ENCODE measurements around the gene ABCG1.

Gene ABCG1

GRCh38 chr21:42255825-42256224 lies 36.9 kb downstream of the ABCG1 start:
- TF ChIP-seq CTCF (IDR thresholded peaks at IDR 0.05; ENCODE audit: insufficient read depth, low read depth, low read length, missing control alignments), result no peak
- H3K4me3 ChIP-seq (ENCODE audit: low read depth, low read length), result no peak overlapping the region
- DNase-seq (ENCODE audit: low read depth), result no peak

GRCh38 chr21:42256316-42256715 lies 37.4 kb downstream of the ABCG1 start:
- TF ChIP-seq CTCF (IDR thresholded peaks at IDR 0.05; ENCODE audit: insufficient read depth, low read depth, low read length, missing control alignments), result no peak
- no peak for DNase-seq (ENCODE audit: low read depth)

DNA sequence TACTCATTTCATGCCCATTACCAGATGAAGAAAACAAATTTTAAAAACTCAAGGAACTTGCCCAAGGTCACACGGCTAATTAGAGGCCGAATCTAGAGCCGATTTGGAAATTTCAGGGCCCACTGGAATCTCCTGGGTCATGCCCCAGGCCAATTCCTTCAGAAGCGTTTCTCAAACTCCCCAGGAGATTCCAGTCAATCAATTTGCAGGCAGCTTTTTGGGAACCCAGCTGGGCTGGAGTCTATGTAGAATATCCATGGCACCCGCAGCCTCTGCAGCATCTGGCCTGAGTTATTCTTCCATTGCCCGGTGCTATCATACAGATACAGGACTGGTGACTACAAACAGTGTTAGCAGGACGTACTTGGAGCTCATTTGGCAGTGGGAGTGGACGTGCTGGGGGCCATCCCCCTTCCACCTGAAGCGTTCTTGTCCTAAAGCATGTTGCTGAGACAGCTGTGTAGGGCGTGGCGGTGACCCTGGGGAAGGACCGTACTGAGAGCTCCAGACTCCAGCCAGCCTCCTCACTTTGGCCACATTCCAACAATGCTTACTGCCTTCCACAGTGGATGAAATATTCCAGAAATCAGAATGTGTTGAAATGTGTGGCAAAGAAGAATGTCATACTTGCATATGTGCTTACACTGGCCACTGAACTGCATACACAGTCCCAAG lies 38.3 kb downstream of the ABCG1 start:
- no peak overlapping the region for H3K4me3 ChIP-seq (ENCODE audit: low read depth, low read length)
- DNase-seq (ENCODE audit: low read depth), result no peak
- TF ChIP-seq CTCF (IDR thresholded peaks at IDR 0.05; ENCODE audit: insufficient read depth, low read depth, low read length, missing control alignments), result no peak

More at GRCh38 chr21:42256316-42256715, 37.4 kb downstream of the ABCG1 start:
- no peak overlapping the region for H3K4me3 ChIP-seq (ENCODE audit: low read depth, low read length)

- no peak overlapping the region for H3K4me3 ChIP-seq (ENCODE audit: low read depth, low read length)
- TF ChIP-seq CTCF (IDR thresholded peaks at IDR 0.05; ENCODE audit: insufficient read depth, low read depth, low read length, missing control alignments), result peak; percentile 90
Observed at GRCh38 chr21:42258150-42258884, 39.4 kb downstream of the ABCG1 start.

DNA sequence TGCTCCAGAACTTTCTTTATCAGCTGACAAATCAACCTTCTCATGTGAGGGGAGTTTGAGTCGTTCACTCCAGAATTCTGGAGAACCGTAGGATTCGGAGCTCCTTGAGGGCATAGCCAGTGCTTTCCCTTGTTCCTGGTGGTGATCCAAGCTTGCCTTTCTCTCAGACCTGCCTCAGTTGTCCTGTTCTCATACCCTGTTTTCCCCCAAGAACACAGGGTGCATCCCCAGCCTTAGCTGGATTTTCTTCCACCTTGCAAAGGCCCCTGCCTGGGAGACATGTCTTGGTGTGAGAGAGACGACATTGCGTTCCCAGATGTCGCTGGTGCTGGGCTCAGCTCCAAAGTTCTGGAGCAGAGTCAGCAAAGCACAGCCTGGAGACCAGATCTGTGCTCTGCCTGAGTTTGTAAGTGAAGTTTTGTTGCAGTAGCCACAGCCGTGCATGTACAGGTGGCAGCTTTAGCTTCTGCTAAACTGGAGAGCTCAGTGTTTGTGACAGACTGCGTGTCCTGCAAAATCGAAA lies 40.0 kb downstream of the ABCG1 start:
- TF ChIP-seq CTCF (IDR thresholded peaks at IDR 0.05; ENCODE audit: insufficient read depth, low read depth, low read length, missing control alignments), result no peak
- DNase-seq (ENCODE audit: low read depth), result no peak
- no peak overlapping the region for H3K4me3 ChIP-seq (ENCODE audit: low read depth, low read length)

More at GRCh38 chr21:42258150-42258884, 39.4 kb downstream of the ABCG1 start:
- DNase-seq (ENCODE audit: low read depth), result peak; percentile 81

- DNase-seq (ENCODE audit: low read depth), result no peak
- TF ChIP-seq CTCF (IDR thresholded peaks at IDR 0.05; ENCODE audit: insufficient read depth, low read depth, low read length, missing control alignments), result no peak
- no peak overlapping the region for H3K4me3 ChIP-seq (ENCODE audit: low read depth, low read length)
Observed at GRCh38 chr21:42260121-42260520, 41.2 kb downstream of the ABCG1 start.

Data from GM12865 (cell line).